Measurements from ENCODE around the gene LRRC14B. TPM values are rescaled to one million over a fixed set of nuclear protein-coding genes. Genes with fewer than 3 reads are reported as not detected.

LRRC14B gene
- total and polyA plus RNA-seq, 2 donors from 2014 or later = not detected

- intact Hi-C loops (cut with DNase I) = no loop called here
- no peak for TF ChIP-seq CTCF (IDR thresholded peaks at IDR 0.05; ENCODE audit: borderline replicate concordance, extremely low read depth, insufficient read depth)
- DNase-seq (peak in 1 of 5 donors; percentile 53), FAIRE-seq (no peak)
- H3K27ac ChIP-seq (ENCODE audit: low read depth in 2 of 2, low read length in 2 of 2) = no peak overlapping the region
- H3K4me1 ChIP-seq (ENCODE audit: control insufficient read depth in 2 of 3, insufficient read depth in 2 of 3, low read depth in 1 of 3, low read length in 3 of 3) = peaks cover 0 to 14% (median 3%) of the 10 kb centered on the region in 3 donors
- H3K9me3 ChIP-seq (ENCODE audit: control insufficient read depth in 2 of 3, insufficient read depth in 1 of 3, low read length in 3 of 3) = no peaks in the 10 kb centered on the region
- no peaks in the 10 kb centered on the region for H3K36me3 ChIP-seq (ENCODE audit: control insufficient read depth in 2 of 3, insufficient read depth in 3 of 3, low read length in 3 of 3)
- H3K27me3 ChIP-seq (ENCODE audit: control insufficient read depth, insufficient read depth, low read length) = no peaks in the 10 kb centered on the region
- H3K9ac ChIP-seq (ENCODE audit: low read length in 3 of 3) = no peak overlapping the region
- H3K4me3 ChIP-seq (ENCODE audit: low read length in 3 of 3) = no peak overlapping the region
Measured at GRCh38 chr5:187042-187431, 4.3 kb upstream of the LRRC14B start.

GRCh38 chr5:187617-188451 is 3.5 kb upstream of the LRRC14B start:
- intact Hi-C loops (cut with DNase I) = no loop called here
- H3K9me3 ChIP-seq (ENCODE audit: control insufficient read depth in 2 of 3, insufficient read depth in 1 of 3, low read length in 3 of 3) = no peaks in the 10 kb centered on the region
- H3K27ac ChIP-seq (ENCODE audit: low read depth in 2 of 2, low read length in 2 of 2) = no peak overlapping the region
- H3K4me3 ChIP-seq (ENCODE audit: low read length in 3 of 3) = peak overlapping the region in 2 of 3 donors; percentile 40 to 54
- H3K27me3 ChIP-seq (ENCODE audit: control insufficient read depth, insufficient read depth, low read length) = no peaks in the 10 kb centered on the region
- FAIRE-seq (no peak), DNase-seq (peak in 3 of 5 donors; percentile 20 to 75 (median 69))
- H3K36me3 ChIP-seq (ENCODE audit: control insufficient read depth in 2 of 3, insufficient read depth in 3 of 3, low read length in 3 of 3) = no peaks in the 10 kb centered on the region
- peak overlapping the region in 1 of 3 donors; percentile 44 for H3K9ac ChIP-seq (ENCODE audit: low read length in 3 of 3)
- TF ChIP-seq CTCF (IDR thresholded peaks at IDR 0.05; ENCODE audit: borderline replicate concordance, extremely low read depth, insufficient read depth) = no peak
- H3K4me1 ChIP-seq (ENCODE audit: control insufficient read depth in 2 of 3, insufficient read depth in 2 of 3, low read depth in 1 of 3, low read length in 3 of 3) = peaks cover 0 to 14% (median 3%) of the 10 kb centered on the region in 3 donors

- intact Hi-C loops (cut with DNase I) = no loop called here
- FAIRE-seq (no peak), DNase-seq (peak; percentile 91 to 95 (median 93))
- TF ChIP-seq CTCF (IDR thresholded peaks at IDR 0.05; ENCODE audit: borderline replicate concordance, extremely low read depth, insufficient read depth) = peak; percentile 93
- Histone ChIP-seq H3K4me1 (ENCODE audit: control insufficient read depth in 2 of 3, insufficient read depth in 2 of 3, low read depth in 1 of 3, low read length in 3 of 3) (peaks cover 0 to 14% (median 3%) of the 10 kb centered on the region in 3 donors), H3K4me3 (ENCODE audit: low read length in 3 of 3) (peak overlapping the region; percentile 40 to 54 (median 46)), H3K27ac (ENCODE audit: low read depth in 2 of 2, low read length in 2 of 2) (no peak overlapping the region), H3K27me3 (ENCODE audit: control insufficient read depth, insufficient read depth, low read length) (no peaks in the 10 kb centered on the region), H3K9me3 (ENCODE audit: control insufficient read depth in 2 of 3, insufficient read depth in 1 of 3, low read length in 3 of 3) (no peaks in the 10 kb centered on the region), H3K9ac (ENCODE audit: low read length in 3 of 3) (peak overlapping the region in 1 of 3 donors; percentile 44), H3K36me3 (ENCODE audit: control insufficient read depth in 2 of 3, insufficient read depth in 3 of 3, low read length in 3 of 3) (no peaks in the 10 kb centered on the region)
Measured at GRCh38 chr5:188488-189481, 2.5 kb upstream of the LRRC14B start.

All from kidney (tissue), 14 donors.